B cell (primary cell): ENCODE data around the gene CCDC8. TPM values are rescaled to one million over a fixed set of nuclear protein-coding genes. Genes with fewer than 3 reads are reported as not detected.

Experiments
- ATAC-seq: fragments of 200-7000 bp; cut with Tn5 transposase; one replicate; pipeline ENCODE4 v1.10.0; 2021; ENCODE audit warnings: low read depth, mild to moderate bottlenecking, moderate number of reproducible peaks, moderate library complexity
- CTCF ChIA-PET: fragments of 350-600 bp; sonication (Branson Sonifier 250); formaldehyde crosslinking; loops from one replicate; lab custom pipeline; 2021; ENCODE audit warnings: antibody characterized with exemption, inconsistent platforms; lab: Charles Lee
- POLR2A ChIA-PET: fragments of 350-600 bp; sonication (Branson Sonifier 250); formaldehyde crosslinking; loops from one replicate; lab custom pipeline; 2021; ENCODE audit warnings: antibody characterized with exemption; lab: Charles Lee
- DNase-seq: peaks from one replicate; pipeline ENCODE4 v3.0.0; 2013
- H2AFZ ChIP-seq: 2 replicates; pipeline ENCODE4 v1.6.1; 2012; ENCODE audit warnings: mild to moderate bottlenecking, low read depth, low read length; ENCODE audit not compliant: insufficient read depth, poor library complexity, severe bottlenecking
- H3K27ac ChIP-seq, 2 donors: 1 replicate in 1 of 2; 2 replicates in 1 of 2; pipeline ENCODE4 v1.5.1; 2012 to 2013; ENCODE audit warnings: low read length in 2 of 2, mild to moderate bottlenecking in 2 of 2, moderate library complexity in 1 of 2
- H3K27me3 ChIP-seq, 4 experiments: fragments of 200-600 bp in 1 of 4; sonication (generic) in 1 of 4; replicated peaks in 1 of 4; 1 replicate in 2 of 4; 2 replicates in 2 of 4; pipeline versions ENCODE4 v1.6.1 to v1.7.0; 2013 to 2016; ENCODE audit warnings: low read length in 3 of 4, mild to moderate bottlenecking in 2 of 4, mixed read lengths in 1 of 4, moderate library complexity in 1 of 4; ENCODE audit not compliant: insufficient read depth in 4 of 4, control insufficient read depth in 3 of 4; ENCODE audit errors: control extremely low read depth in 1 of 4
- H3K36me3 ChIP-seq, 2 experiments: replicated peaks in 1 of 2; 1 replicate in 1 of 2; 2 replicates in 1 of 2; pipeline versions ENCODE4 v1.6.1 to v1.7.1; 2013; ENCODE audit warnings: low read length in 1 of 2; ENCODE audit not compliant: insufficient read depth in 2 of 2, control insufficient read depth in 1 of 2; ENCODE audit errors: control extremely low read depth in 1 of 2, extremely low read depth in 1 of 2
- H3K4me1 ChIP-seq, 2 donors: fragments of 200-600 bp in 1 of 2; sonication (generic) in 1 of 2; 1 replicate in 1 of 2; 2 replicates in 1 of 2; pipeline versions ENCODE4 v1.5.1 to v1.6.1; 2013 to 2017; ENCODE audit warnings: low read length in 2 of 2; ENCODE audit not compliant: control insufficient read depth in 2 of 2, insufficient read depth in 2 of 2
- H3K4me2 ChIP-seq: replicated peaks from 2 replicates; pipeline ENCODE3; 2012; ENCODE audit warnings: mild to moderate bottlenecking, low read depth, low read length; ENCODE audit not compliant: poor library complexity, severe bottlenecking
- H3K4me3 ChIP-seq, 5 experiments: fragments of 200-600 bp in 1 of 5; sonication (generic) in 1 of 5; 1 replicate in 3 of 5; 2 replicates in 2 of 5; pipeline versions ENCODE4 v1.5.1 to v1.7.0; 2011 to 2016; ENCODE audit warnings: low read length in 4 of 5, mild to moderate bottlenecking in 4 of 5, low read depth in 2 of 5, control low read depth in 1 of 5, moderate library complexity in 1 of 5; ENCODE audit not compliant: insufficient read depth in 1 of 5; ENCODE audit errors: control extremely low read depth in 1 of 5, extremely low read depth in 1 of 5
- H3K79me2 ChIP-seq: fragments of 200-600 bp; sonication (generic); one replicate; pipeline ENCODE4 v1.6.0; 2016; ENCODE audit warnings: low read length; ENCODE audit not compliant: control insufficient read depth, insufficient read depth
- H3K9ac ChIP-seq: fragments of 200-600 bp; sonication (generic); 2 replicates; pipeline ENCODE4 v1.6.1; 2017; ENCODE audit warnings: mild to moderate bottlenecking, low read length, moderate library complexity
- H3K9me3 ChIP-seq, 3 donors: one replicate each; pipeline versions ENCODE4 v1.6.1 to v1.7.1; 2013; ENCODE audit warnings: low read length in 2 of 3; ENCODE audit not compliant: control insufficient read depth in 2 of 3, insufficient read depth in 1 of 3; ENCODE audit errors: control extremely low read depth in 1 of 3
- H4K20me1 ChIP-seq: 2 replicates; pipeline ENCODE4 v1.6.0; 2012; ENCODE audit warnings: mild to moderate bottlenecking, low read length; ENCODE audit not compliant: insufficient read depth, control insufficient read depth, poor library complexity, severe bottlenecking
- H3K27ac Mint-ChIP-seq: one replicate; pipeline ENCODE4 v1.8.0; 2021; ENCODE audit warnings: mixed read lengths
- H3K27me3 Mint-ChIP-seq: one replicate; pipeline ENCODE4 v1.8.0; 2021; ENCODE audit warnings: mixed read lengths
- H3K4me1 Mint-ChIP-seq: one replicate; pipeline ENCODE4 v1.8.0; 2021; ENCODE audit warnings: mixed read lengths
- H3K4me3 Mint-ChIP-seq: one replicate; pipeline ENCODE4 v1.8.0; 2021; ENCODE audit warnings: mixed read lengths
- H3K9me3 Mint-ChIP-seq: one replicate; pipeline ENCODE4 v1.8.0; 2022; ENCODE audit warnings: mixed read lengths; ENCODE audit not compliant: insufficient read depth
- EZH2 ChIP-seq: IDR thresholded peaks from 2 replicates; pipeline ENCODE4 v1.6.1; 2012; ENCODE audit warnings: borderline replicate concordance, low read depth, mild to moderate bottlenecking, moderate library complexity, low read length; ENCODE audit not compliant: insufficient read depth, poor library complexity, severe bottlenecking
- WGBS: methylation state at CpG from one replicate; pipeline ENCODE4 v1.1.5; 2013; ENCODE audit warnings: missing lambda C conversion rate; ENCODE audit not compliant: insufficient coverage; 5-methylcytosine and 5-hydroxymethylcytosine counted together
- intact Hi-C: fragments of 100-400 bp; cut with micrococcal nuclease; formaldehyde crosslinking; loops from one replicate; pipeline ENCODE4 v1.10.0; 2022
- polyA plus RNA-seq: library from polyadenylated mRNA; depleted of rRNA; stranded (reverse); fragments of >200 nt; gene quantifications from 2 replicates; pipeline ENCODE4 v1.2.3, GENCODE V29; 2012
- total RNA-seq, 2 donors: library from RNA; stranded (reverse); fragments of 120-200 nt in 1 of 2; gene quantifications; 1 replicate in 1 of 2; 2 replicates in 1 of 2; pipeline versions ENCODE4 v1.2.3 to v1.2.4, GENCODE V29; 2013 to 2022
- TF ChIP-seq, protein P1 (sequence below): fragments of 200-600 bp; IDR thresholded peaks from one replicate; pipeline ENCODE4 v1.8.0; 2022; ENCODE audit warnings: antibody characterized with exemption, mild to moderate bottlenecking

Gene CCDC8
- total and polyA plus RNA-seq, 2 donors (not counting 1 experiment from before 2014, with no cell fraction given): not detected

GRCh38 chr19:46386151-46386550 lies 27.2 kb downstream of the CCDC8 start:
- Histone ChIP-seq H3K4me3 (no peak overlapping the region), H2AFZ (no peak overlapping the region), H4K20me1 (no peaks in the 10 kb centered on the region), H3K4me1 (no peaks in the 10 kb centered on the region), H3K36me3 (peaks cover 0 to 78% of the 10 kb centered on the region in 2 experiments), H3K79me2 (peaks cover 2% of the 10 kb centered on the region), H3K27ac (no peak overlapping the region), H3K9ac (no peak overlapping the region), H3K9me3 (no peaks in the 10 kb centered on the region), H3K4me2 (no peak overlapping the region), H3K27me3 (no peaks in the 10 kb centered on the region)
- POLR2A ChIA-PET: no interaction called here
- H3K27ac Mint-ChIP-seq: no peak overlapping the region
- TF ChIP-seq, protein P1, sequence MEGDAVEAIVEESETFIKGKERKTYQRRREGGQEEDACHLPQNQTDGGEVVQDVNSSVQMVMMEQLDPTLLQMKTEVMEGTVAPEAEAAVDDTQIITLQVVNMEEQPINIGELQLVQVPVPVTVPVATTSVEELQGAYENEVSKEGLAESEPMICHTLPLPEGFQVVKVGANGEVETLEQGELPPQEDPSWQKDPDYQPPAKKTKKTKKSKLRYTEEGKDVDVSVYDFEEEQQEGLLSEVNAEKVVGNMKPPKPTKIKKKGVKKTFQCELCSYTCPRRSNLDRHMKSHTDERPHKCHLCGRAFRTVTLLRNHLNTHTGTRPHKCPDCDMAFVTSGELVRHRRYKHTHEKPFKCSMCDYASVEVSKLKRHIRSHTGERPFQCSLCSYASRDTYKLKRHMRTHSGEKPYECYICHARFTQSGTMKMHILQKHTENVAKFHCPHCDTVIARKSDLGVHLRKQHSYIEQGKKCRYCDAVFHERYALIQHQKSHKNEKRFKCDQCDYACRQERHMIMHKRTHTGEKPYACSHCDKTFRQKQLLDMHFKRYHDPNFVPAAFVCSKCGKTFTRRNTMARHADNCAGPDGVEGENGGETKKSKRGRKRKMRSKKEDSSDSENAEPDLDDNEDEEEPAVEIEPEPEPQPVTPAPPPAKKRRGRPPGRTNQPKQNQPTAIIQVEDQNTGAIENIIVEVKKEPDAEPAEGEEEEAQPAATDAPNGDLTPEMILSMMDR: no peak
- TF ChIP-seq EZH2: no peak
- intact Hi-C loops: no loop called here
- no peak overlapping the region for H3K4me3 Mint-ChIP-seq
- H3K27me3 Mint-ChIP-seq: no peaks in the 10 kb centered on the region
- CTCF ChIA-PET: interaction anchor here (0.7 to 1.4 kb wide), 2 partner anchors 9 to 60 kb away, joined by 3 to 6 read pairs; no protein-coding TSS in a partner anchor
- no peaks in the 10 kb centered on the region for H3K9me3 Mint-ChIP-seq
- no peak for DNase-seq
- H3K4me1 Mint-ChIP-seq: no peaks in the 10 kb centered on the region
- WGBS: 98% methylated on average over 9 of the region's 10 CpGs
- no peak for ATAC-seq

GRCh38 chr19:46385636-46386035 lies 27.7 kb downstream of the CCDC8 start:
- TF ChIP-seq, protein P1: no peak
- TF ChIP-seq EZH2: no peak
- peaks cover 0 to 77% of the 10 kb centered on the region in 2 experiments for H3K36me3 ChIP-seq
- H3K9ac ChIP-seq: no peak overlapping the region
- no peak for DNase-seq
- H3K9me3 ChIP-seq: no peaks in the 10 kb centered on the region
- ChIA-PET CTCF (interaction anchor here (0.7 to 1.4 kb wide), 2 partner anchors 10 to 60 kb away, joined by 3 to 6 read pairs; no protein-coding TSS in a partner anchor), POLR2A (no interaction called here)
- no peaks in the 10 kb centered on the region for H3K9me3 Mint-ChIP-seq
- intact Hi-C loops: no loop called here
- no peak overlapping the region for H3K27ac Mint-ChIP-seq
- no peak overlapping the region for H2AFZ ChIP-seq
- no peak overlapping the region for H3K4me3 ChIP-seq
- no peaks in the 10 kb centered on the region for H3K4me1 ChIP-seq
- no peaks in the 10 kb centered on the region for H3K27me3 Mint-ChIP-seq
- no peaks in the 10 kb centered on the region for H4K20me1 ChIP-seq
- no peak overlapping the region for H3K27ac ChIP-seq
- peaks cover 2% of the 10 kb centered on the region for H3K79me2 ChIP-seq
- H3K4me1 Mint-ChIP-seq: no peaks in the 10 kb centered on the region
- no peaks in the 10 kb centered on the region for H3K27me3 ChIP-seq
- H3K4me3 Mint-ChIP-seq: no peak overlapping the region
- 89% methylated on average over 11 of the region's 11 CpGs for WGBS
- no peak overlapping the region for H3K4me2 ChIP-seq
- no peak for ATAC-seq
